ENCODE results near the gene MRGPRX2.

DNA sequence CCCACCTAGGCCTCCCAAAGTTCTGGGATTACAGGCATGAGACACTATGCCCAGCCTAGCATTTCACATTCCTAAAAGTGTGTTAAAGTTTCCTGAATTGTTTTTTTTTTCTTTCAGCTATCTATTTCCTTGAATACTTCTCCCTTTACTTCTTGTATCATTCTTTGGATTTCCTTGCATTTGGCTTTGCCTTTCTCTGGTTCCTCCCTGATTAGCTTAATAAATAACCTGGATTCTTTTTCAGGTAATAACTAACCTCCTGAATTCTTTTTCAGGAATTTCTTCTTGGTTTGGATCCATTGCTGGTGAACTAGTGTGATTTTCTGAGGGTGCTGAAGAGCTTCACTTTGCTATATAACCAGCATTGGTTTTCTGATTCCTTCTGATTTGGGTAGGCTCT, 47.9 kb downstream of the MRGPRX2 start:
- no peak for TF ChIP-seq POLR2A (IDR thresholded peaks at IDR 0.05)
- TF ChIP-seq, protein P1, sequence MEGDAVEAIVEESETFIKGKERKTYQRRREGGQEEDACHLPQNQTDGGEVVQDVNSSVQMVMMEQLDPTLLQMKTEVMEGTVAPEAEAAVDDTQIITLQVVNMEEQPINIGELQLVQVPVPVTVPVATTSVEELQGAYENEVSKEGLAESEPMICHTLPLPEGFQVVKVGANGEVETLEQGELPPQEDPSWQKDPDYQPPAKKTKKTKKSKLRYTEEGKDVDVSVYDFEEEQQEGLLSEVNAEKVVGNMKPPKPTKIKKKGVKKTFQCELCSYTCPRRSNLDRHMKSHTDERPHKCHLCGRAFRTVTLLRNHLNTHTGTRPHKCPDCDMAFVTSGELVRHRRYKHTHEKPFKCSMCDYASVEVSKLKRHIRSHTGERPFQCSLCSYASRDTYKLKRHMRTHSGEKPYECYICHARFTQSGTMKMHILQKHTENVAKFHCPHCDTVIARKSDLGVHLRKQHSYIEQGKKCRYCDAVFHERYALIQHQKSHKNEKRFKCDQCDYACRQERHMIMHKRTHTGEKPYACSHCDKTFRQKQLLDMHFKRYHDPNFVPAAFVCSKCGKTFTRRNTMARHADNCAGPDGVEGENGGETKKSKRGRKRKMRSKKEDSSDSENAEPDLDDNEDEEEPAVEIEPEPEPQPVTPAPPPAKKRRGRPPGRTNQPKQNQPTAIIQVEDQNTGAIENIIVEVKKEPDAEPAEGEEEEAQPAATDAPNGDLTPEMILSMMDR (IDR thresholded peaks at IDR 0.05): no peak
